Forelimb muscle (tissue), 1 donor: ENCODE data around the gene IGFL1. TPM values are rescaled to one million over a fixed set of nuclear protein-coding genes. Genes with fewer than 3 reads are reported as not detected.
"Not testable (repeated sequence)": the region's sequence is repeated elsewhere in the genome, so short reads cannot be mapped to it uniquely, and the experiment has no call there.

Experiments
- DNase-seq: peaks from one replicate; pipeline ENCODE4 v3.0.0-alpha.2; 2013; ENCODE audit warnings: low read depth
- polyA plus RNA-seq: library from polyadenylated mRNA; unstranded; fragments of 120-200 nt; gene quantifications from one replicate; pipeline ENCODE4 v1.2.1, GENCODE V29; 2013; ENCODE audit not compliant: insufficient read length

Gene IGFL1
- polyA plus RNA-seq, 1 donor: not detected

GRCh38 chr19:46202426-46202825 is 27.1 kb upstream of the IGFL1 start:
- no peak for DNase-seq

GRCh38 chr19:46202872-46203860 is 26.4 kb upstream of the IGFL1 start:
- DNase-seq: no peak

GRCh38 chr19:46204008-46204407 is 25.5 kb upstream of the IGFL1 start:
- no peak for DNase-seq

GRCh38 chr19:46205183-46205984 is 24.2 kb upstream of the IGFL1 start:
- no peak for DNase-seq

GRCh38 chr19:46206176-46206575 is 23.4 kb upstream of the IGFL1 start:
- DNase-seq: no peak

- no peak for DNase-seq
Observed at GRCh38 chr19:46206682-46207081, 22.9 kb upstream of the IGFL1 start.

GRCh38 chr19:46207858-46208257 is 21.7 kb upstream of the IGFL1 start:
- not testable (repeated sequence) for DNase-seq

GRCh38 chr19:46209051-46209450 is 20.5 kb upstream of the IGFL1 start:
- no peak for DNase-seq

- no peak for DNase-seq
Observed at GRCh38 chr19:46209472-46209871, 20.1 kb upstream of the IGFL1 start.

GRCh38 chr19:46210669-46211068 is 18.9 kb upstream of the IGFL1 start:
- DNase-seq: no peak

GRCh38 chr19:46211201-46211881 is 18.2 kb upstream of the IGFL1 start:
- no peak for DNase-seq

GRCh38 chr19:46212592-46212991 is 16.9 kb upstream of the IGFL1 start:
- DNase-seq: not testable (repeated sequence)

- no peak for DNase-seq
Observed at GRCh38 chr19:46213156-46213555, 16.4 kb upstream of the IGFL1 start.

- no peak for DNase-seq
Observed at GRCh38 chr19:46213806-46214205, 15.7 kb upstream of the IGFL1 start.

GRCh38 chr19:46216612-46217011 is 12.9 kb upstream of the IGFL1 start:
- no peak for DNase-seq

GRCh38 chr19:46217476-46217875 is 12.1 kb upstream of the IGFL1 start:
- no peak for DNase-seq

- no peak for DNase-seq
Observed at GRCh38 chr19:46218160-46218559, 11.4 kb upstream of the IGFL1 start.

- DNase-seq: no peak
Observed at GRCh38 chr19:46220038-46220615, 9.4 kb upstream of the IGFL1 start.

GRCh38 chr19:46221152-46221551 is 8.4 kb upstream of the IGFL1 start:
- no peak for DNase-seq

GRCh38 chr19:46221981-46222610 is 7.4 kb upstream of the IGFL1 start:
- no peak for DNase-seq

- not testable (repeated sequence) for DNase-seq
Observed at GRCh38 chr19:46223787-46224186, 5.8 kb upstream of the IGFL1 start.
